GM12878 (cell line): ENCODE results near the gene ZBTB18.

Source experiments
- KDM1A ChIP-seq: fragments of 200-600 bp; sonication (generic); IDR thresholded peaks from 2 replicates; pipeline ENCODE4 v1.6.1; 2016; ENCODE audit warnings: borderline replicate concordance
- NRF1 ChIP-seq: conservative IDR thresholded peaks from 2 replicates; pipeline ENCODE4 v1.6.1; 2011; ENCODE audit warnings: mild to moderate bottlenecking, low read depth, low read length, improper control_type of control experiment
- RAD51 ChIP-seq: fragments of 450-650 bp; IDR thresholded peaks from 2 replicates; pipeline ENCODE4 v1.6.1; 2016; ENCODE audit warnings: moderate library complexity, mild to moderate bottlenecking, inconsistent platforms

- TF ChIP-seq KDM1A = no peak
- TF ChIP-seq RAD51 = no peak
- TF ChIP-seq NRF1 = no peak
Observed at GRCh38 chr1:244050014-244050834, 859 bp upstream of the ZBTB18 start.
